NCI-H2227 treated with DMSO at 0.1 percent for 48 hours (cell line): ENCODE measurements around the gene GPR152.
"Not testable (repeated sequence)": the region's sequence is repeated elsewhere in the genome, so short reads cannot be mapped to it uniquely, and the experiment has no call there.

Source experiments
- DNase-seq: peaks from one replicate; lab custom pipeline; 2025; lab: John Stamatoyannopoulos, UW

The GPR152 gene

DNA sequence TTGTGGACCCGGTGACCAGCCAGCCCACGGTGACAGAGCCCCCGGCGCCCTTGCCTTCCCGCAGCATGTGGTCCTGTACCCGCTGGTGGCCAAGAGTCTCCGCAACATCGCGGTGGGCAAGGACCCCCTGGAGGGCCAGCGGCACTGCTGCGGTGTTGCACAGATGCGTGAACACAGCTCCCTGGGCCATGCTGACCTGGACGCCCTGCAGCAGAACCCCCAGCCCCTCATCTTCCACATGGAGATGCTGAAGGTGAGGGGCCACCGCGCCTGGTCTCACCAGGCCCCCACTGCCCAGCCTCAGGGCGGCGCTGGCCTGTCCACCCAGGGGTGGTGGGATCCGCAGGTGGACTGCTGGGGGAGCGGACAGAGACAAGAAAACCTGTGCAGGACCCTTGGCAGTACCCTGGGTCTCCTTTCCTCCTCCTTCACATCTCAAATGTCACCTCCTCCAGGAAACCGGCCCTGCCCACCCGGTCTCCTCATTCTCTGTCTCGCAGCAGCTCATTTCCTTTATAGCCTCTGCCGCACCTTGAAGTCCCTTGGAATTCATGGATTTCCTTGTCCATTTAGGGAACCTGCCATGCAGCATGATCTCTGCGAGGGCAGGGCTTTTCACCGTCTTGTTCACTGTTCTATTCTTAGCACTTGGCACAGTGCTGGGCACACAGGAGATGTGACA lies 36.8 kb upstream of the GPR152 start:
- no peak for DNase-seq

GRCh38 chr11:67486481-67487195 lies 34.1 kb upstream of the GPR152 start:
- no peak for DNase-seq

GRCh38 chr11:67485873-67486361 lies 33.4 kb upstream of the GPR152 start:
- DNase-seq: not testable (repeated sequence)

DNA sequence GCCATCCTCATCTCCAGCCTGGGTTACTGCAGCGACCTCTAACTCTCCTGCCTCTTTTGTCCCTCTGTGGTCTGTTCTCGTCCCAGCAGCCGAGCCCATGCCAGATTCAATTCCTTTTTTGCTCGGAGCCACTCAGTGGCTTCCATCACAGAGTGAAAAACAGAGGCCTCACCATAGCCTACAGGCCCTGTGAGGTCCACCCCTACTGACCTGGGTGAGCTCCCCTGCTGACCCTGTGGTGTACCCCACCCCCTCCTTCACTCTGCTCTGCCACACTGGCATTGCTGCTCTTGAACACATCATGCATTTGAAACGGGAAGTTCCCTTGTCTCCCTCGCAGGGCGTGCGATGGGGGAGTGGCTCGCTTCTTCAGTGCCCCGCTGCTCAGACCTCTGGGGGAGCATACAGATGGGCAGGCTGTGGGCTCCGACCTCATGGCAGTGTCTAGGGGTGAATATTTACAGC lies 32.4 kb upstream of the GPR152 start:
- no peak for DNase-seq

DNA sequence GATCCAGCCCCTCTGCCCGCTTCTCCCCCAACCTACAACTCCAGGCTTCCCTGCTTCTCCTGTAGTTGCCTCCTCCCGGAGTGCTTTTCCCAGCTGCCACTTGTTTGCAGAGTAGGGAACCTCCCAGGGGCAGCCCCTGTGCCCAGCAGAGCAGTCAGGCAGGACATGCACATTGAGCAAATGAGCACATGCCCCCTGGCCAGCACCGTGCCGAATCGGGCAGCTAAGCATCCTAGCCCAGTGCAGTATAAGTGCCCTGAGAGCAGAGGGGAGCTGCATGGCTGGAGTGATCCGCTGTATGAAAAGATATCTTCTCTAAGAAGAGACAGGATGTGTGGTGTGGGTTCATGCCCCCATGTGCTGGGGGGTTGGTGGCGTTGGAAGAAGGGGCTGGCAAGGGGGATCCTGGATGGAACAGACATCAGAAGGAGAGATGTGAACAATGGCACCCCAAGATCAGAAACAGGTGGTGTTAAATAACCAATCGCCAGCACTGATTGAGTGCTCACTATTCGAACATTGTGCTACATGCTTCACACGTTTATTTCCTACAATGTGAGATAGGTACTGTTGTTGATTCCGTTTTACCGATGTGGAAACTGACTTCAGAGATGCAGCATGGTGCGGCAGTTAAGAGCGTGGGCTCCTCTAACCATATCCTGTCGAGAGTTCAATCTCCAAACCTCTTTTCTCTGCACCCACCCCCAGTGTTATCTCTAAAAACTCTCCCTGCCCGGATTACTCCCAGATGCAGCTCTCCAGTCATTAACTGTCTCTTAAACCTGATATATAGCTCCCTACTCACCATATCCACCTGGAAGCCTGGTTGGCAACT lies 31.5 kb upstream of the GPR152 start:
- no peak for DNase-seq

DNA sequence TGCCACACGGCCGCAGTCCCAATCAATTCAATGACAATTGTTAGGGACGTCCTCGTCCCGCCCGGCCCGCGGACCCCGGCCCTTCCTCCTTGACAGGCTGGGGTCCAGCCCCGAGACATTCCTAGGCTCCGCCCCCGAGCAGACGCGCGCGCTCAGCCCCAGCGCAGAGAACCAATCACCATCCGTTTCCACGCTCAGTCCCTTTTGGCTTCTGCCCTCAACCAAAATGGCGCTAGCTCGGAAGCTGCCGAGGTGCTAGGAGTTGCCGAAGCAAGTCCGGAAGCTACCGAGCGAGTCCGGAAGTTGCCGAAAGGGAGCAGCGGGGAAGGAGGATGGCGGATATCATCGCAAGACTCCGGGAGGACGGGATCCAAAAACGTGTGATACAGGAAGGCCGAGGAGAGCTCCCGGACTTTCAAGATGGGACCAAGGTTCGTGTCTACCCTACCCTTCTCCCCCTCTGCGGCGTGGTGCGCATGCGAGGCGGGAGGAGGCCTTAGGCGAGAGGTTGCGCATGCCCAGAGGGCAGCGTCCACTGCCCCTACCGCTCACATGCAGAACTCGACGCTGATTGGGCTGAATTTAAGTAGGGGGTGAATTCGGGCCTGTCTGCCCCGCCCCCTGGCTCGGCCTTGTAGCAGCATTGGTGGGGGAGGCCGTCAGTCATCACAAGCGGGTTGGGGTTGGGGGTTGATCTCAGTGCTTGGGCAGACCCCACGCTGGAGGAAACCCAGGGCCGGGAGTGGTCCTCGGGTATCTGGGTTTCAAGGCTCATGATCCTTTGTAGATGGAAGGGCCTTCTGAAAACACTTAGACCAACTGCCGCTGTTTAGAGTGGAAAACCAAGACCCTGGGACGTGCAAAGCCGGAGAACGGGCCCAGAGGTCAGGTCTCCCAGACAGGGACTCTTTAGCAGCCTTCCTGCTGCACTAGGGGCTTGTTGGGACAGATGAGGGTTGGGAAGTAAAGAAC lies 30.6 kb upstream of the GPR152 start, which contains the start of gene AIP:
AIP (plus strand) TSS at position 200 of the 972 bp plus-strand sequence; CDS start at position 333, 133 bp downstream.
- peak; percentile 98 for DNase-seq

GRCh38 chr11:67482275-67482826 lies 29.8 kb upstream of the GPR152 start:
- no peak for DNase-seq

GRCh38 chr11:67477344-67478050 lies 25.0 kb upstream of the GPR152 start:
- DNase-seq: not testable (repeated sequence)

DNA sequence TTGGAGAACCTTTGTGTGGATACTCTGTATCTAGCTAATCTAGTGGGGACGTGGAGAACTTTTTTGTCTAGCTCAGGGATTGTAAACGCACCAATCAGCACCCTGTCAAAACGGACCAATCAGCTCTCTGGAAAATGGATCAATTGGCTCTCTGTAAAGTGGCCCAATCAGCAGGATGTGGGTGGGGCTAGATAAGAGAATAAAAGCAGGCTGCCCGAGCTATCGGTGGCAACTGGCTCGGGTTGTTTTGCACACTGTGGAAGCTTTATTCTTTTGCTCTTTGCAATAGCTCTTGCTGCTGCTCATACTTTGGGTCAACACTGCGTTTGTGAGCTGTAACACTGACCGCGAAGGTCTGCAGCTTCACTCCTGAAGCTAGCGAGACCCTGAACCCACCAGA lies 24.2 kb upstream of the GPR152 start:
- DNase-seq: not testable (repeated sequence)

DNA sequence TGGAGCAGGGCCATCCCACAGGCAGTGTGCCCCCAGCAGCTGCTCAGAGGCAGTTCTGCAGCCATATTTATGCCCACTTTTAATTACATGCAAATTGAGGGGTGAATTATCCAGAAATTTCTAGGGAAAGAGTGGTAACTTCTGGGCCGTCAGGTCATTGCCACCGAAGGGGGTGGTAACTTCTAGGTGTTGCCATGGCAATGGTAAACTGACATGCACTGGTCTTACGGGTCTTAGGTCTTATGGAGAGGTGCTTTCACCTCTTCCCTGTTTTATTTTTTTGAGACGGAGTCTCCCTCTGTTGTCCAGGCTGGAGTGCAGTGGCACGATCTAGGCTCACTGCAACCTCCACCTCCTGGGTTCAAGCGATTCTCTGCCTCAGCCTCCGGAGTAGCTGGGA lies 20.4 kb upstream of the GPR152 start:
- no peak for DNase-seq

DNA sequence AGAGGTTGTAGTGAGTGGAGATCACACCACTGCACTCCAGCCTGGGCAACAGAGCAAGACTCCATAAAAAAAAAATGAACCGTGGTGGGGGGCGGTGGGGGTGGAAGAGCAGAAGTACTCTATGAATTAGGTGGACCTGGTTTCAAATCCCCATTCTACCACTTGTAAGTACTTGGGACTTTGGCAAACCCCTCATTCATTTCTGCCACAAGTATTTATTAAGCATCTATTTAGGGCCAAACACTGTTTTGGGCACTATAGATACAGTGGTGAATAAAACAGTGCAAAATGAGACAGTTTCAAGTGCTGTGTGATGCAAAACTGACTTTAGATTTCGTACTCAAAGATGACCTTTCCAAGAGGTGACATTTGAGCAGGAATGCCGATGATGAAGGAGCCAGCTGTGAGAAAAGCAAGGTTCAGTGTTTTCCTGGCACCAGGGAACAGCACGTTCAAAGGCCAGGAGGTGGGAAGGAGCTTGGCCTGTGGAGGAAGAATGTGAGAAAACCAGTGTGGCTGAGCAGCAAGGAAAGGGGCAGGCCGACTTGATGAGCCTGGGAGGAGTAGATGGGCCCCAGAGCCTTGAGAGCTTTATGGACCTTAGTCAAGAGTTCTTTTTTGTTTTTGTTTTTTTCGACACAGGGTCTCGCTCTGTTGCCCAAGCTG lies 17.9 kb upstream of the GPR152 start:
- no peak for DNase-seq

GRCh38 chr11:67469508-67469811 lies 16.9 kb upstream of the GPR152 start:
- no peak for DNase-seq

- DNase-seq: peak; percentile 90
Observed at GRCh38 chr11:67468759-67469507, 16.4 kb upstream of the GPR152 start, which contains the start of gene TMEM134. Gene TMEM134, minus strand, starts transcription at chr11:67469251. Its CDS starts 59 bp downstream, at chr11:67469192.

GRCh38 chr11:67468456-67468758 lies 15.9 kb upstream of the GPR152 start:
- no peak for DNase-seq

- no peak for DNase-seq
Observed at GRCh38 chr11:67468056-67468455, 15.5 kb upstream of the GPR152 start.

DNA sequence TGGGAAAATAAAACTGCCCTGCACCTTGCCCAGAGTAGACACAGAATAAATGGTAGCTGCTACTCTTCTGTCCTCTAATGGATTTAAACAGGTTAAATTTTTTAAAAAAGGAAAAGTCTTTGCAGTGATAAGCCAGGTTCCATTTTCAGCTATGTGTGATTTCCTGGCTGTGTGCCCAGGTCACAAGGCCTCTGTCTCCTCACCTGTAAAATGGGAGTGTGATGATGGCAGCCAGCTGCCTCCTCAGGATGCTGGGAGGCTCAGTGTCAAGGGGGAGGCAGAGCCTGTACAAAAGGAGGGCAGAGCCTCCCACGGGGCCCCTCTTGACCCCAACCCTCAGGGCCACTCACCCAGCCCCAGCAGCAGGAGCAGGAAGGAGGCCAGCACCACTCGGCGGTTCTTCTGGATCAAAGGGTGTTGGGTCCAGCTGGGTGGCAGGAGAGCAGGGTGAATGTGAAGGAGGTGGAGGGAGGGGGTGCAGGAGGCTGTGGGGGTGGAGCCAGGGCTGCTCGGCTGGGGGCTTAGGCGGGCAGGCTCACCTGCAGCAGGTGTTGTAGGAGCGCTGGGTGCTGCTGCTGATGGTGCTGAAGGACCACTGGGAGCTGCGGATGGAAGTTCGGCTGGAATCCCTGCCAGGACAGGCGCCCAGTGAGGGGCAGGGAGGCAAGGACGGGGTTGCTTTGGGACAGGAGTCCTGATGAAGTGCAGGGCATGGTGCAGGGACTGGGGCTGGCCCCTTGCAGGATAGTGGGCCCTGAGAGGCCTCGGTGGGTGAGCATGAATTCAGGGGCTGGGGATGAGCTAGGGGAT lies 14.6 kb upstream of the GPR152 start:
- DNase-seq: no peak

GRCh38 chr11:67466367-67466766 lies 13.8 kb upstream of the GPR152 start:
- DNase-seq: no peak

DNA sequence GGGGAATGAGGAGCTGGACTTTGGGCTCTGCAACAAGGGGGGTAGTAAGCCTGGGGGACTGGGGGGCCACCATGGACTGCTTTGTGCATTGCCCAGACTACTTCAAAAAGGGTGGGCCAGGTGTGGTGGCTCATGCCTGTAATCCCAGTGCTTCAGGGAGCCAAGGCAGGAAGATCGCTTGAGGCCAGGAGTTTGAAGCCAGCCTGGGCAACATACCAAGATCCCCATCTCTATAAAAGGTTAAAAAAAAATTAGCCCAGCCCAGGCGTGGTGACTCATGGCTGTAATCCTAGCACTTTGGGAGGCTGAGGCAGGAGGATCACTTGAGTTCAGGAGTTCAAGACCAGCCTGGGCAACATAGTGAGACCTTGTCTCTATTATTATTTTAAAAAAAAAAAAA lies 13.0 kb upstream of the GPR152 start:
- not testable (repeated sequence) for DNase-seq
